Calu3 (cell line): Measurements from ENCODE around the gene SENP2. TPM values are rescaled to one million over a fixed set of nuclear protein-coding genes. Genes with fewer than 3 reads are reported as not detected.

Source experiments
- BruUV-seq: library from RNA; stranded (reverse); fragments of 400-500 nt; replicated peaks from 2 replicates; lab custom pipeline; 2021; lab: Mats Ljungman, UMichigan
- CTCF ChIA-PET: fragments of 300-600 bp; sonication (Branson Sonifier 250); formaldehyde crosslinking; loops from one replicate; lab custom pipeline; 2022; ENCODE audit warnings: antibody characterized with exemption; lab: Charles Lee
- DNase-seq: peaks from one replicate; pipeline ENCODE4 v3.0.0; 2022
- H3K27ac Mint-ChIP-seq: one replicate; pipeline ENCODE4 v1.8.0; 2022; ENCODE audit warnings: mixed read lengths; ENCODE audit not compliant: unreplicated experiment
- H3K27me3 Mint-ChIP-seq: one replicate; pipeline ENCODE4 v1.8.0; 2022; ENCODE audit warnings: mixed read lengths; ENCODE audit not compliant: unreplicated experiment
- H3K36me3 Mint-ChIP-seq: one replicate; pipeline ENCODE4 v1.8.0; 2022; ENCODE audit warnings: mild to moderate bottlenecking, moderate library complexity, mixed read lengths; ENCODE audit not compliant: insufficient read depth, unreplicated experiment
- H3K4me1 Mint-ChIP-seq: one replicate; pipeline ENCODE4 v1.8.0; 2022; ENCODE audit warnings: mild to moderate bottlenecking, low read depth, mixed read lengths; ENCODE audit not compliant: unreplicated experiment
- H3K4me3 Mint-ChIP-seq: one replicate; pipeline ENCODE4 v1.8.0; 2022; ENCODE audit warnings: mild to moderate bottlenecking, low read depth, moderate library complexity, mixed read lengths; ENCODE audit not compliant: unreplicated experiment
- H3K9me3 Mint-ChIP-seq: one replicate; pipeline ENCODE4 v1.8.0; 2022; ENCODE audit warnings: low read depth, mixed read lengths; ENCODE audit not compliant: unreplicated experiment
- CTCF ChIP-seq: fragments of 200-600 bp; IDR thresholded peaks from one replicate; pipeline ENCODE4 v1.8.0; 2022; ENCODE audit warnings: antibody characterized with exemption; ENCODE audit not compliant: unreplicated experiment
- intact Hi-C: fragments of 100-400 bp; cut with micrococcal nuclease; formaldehyde crosslinking; loops from one replicate; pipeline ENCODE4 v1.10.0; 2022; ENCODE audit not compliant: unreplicated experiment
- total RNA-seq: library from RNA; stranded (reverse); gene quantifications from 2 replicates; pipeline ENCODE4 v1.2.3, GENCODE V29; 2022

Gene SENP2
- total RNA-seq, 1 experiment from 2014 or later: 87.1 TPM

- CTCF ChIA-PET: interaction anchor here (2.8 kb wide), 1 partner anchor 26 kb away, joined by 23 read pairs; the partner anchor contains the start of gene SENP2
- no peak overlapping the region for H3K27ac Mint-ChIP-seq
- no peaks in the 10 kb centered on the region for H3K9me3 Mint-ChIP-seq
- peaks cover 42% of the 10 kb centered on the region for H3K4me1 Mint-ChIP-seq
- no peak overlapping the region for H3K4me3 Mint-ChIP-seq
- intact Hi-C loops: no loop called here
- H3K36me3 Mint-ChIP-seq: peaks cover 33% of the 10 kb centered on the region
- no peak for TF ChIP-seq CTCF
- DNase-seq: no peak
- BruUV-seq: no TSS peak
- H3K27me3 Mint-ChIP-seq: no peaks in the 10 kb centered on the region
Measured at GRCh38 chr3:185560676-185561075, 25.4 kb upstream of the SENP2 start.

GRCh38 chr3:185561374-185561943 lies 24.6 kb upstream of the SENP2 start:
- no peak overlapping the region for H3K27ac Mint-ChIP-seq
- no TSS peak for BruUV-seq
- no peaks in the 10 kb centered on the region for H3K27me3 Mint-ChIP-seq
- TF ChIP-seq CTCF: no peak
- intact Hi-C loops: no loop called here
- no peak overlapping the region for H3K4me3 Mint-ChIP-seq
- H3K9me3 Mint-ChIP-seq: no peaks in the 10 kb centered on the region
- no peak for DNase-seq
- H3K36me3 Mint-ChIP-seq: peaks cover 31% of the 10 kb centered on the region
- CTCF ChIA-PET: no interaction called here
- H3K4me1 Mint-ChIP-seq: peaks cover 34% of the 10 kb centered on the region

GRCh38 chr3:185561958-185562357 lies 24.1 kb upstream of the SENP2 start:
- no peaks in the 10 kb centered on the region for H3K27me3 Mint-ChIP-seq
- peaks cover 26% of the 10 kb centered on the region for H3K36me3 Mint-ChIP-seq
- H3K4me3 Mint-ChIP-seq: no peak overlapping the region
- DNase-seq: no peak
- no peak for TF ChIP-seq CTCF
- H3K4me1 Mint-ChIP-seq: peaks cover 29% of the 10 kb centered on the region
- H3K27ac Mint-ChIP-seq: no peak overlapping the region
- CTCF ChIA-PET: no interaction called here
- no peaks in the 10 kb centered on the region for H3K9me3 Mint-ChIP-seq
- BruUV-seq: no TSS peak
- intact Hi-C loops: no loop called here

GRCh38 chr3:185572183-185572582 lies 13.9 kb upstream of the SENP2 start:
- Mint-ChIP-seq H3K4me1 (peaks cover 17% of the 10 kb centered on the region), H3K36me3 (peaks cover 5% of the 10 kb centered on the region), H3K4me3 (no peak overlapping the region), H3K27ac (no peak overlapping the region), H3K27me3 (no peaks in the 10 kb centered on the region), H3K9me3 (peaks cover 11% of the 10 kb centered on the region)
- intact Hi-C loops: no loop called here
- TF ChIP-seq CTCF: no peak
- CTCF ChIA-PET: interaction anchor here (1.0 kb wide), 1 partner anchor 25 kb away, joined by 3 read pairs; no protein-coding TSS in a partner anchor
- BruUV-seq: no TSS peak
- no peak for DNase-seq
